Measurements from ENCODE around the gene PCCA.
A peak's percentile ranks its signal among the peaks of the same experiment; 100 is the strongest.

PCCA gene

GRCh38 chr13:100273552-100273951 lies 184.7 kb downstream of the PCCA start:
- TF ChIP-seq GATA3 (IDR thresholded peaks at IDR 0.05; ENCODE audit: low read depth, low read length), result no peak
- TF ChIP-seq GATA2 (IDR thresholded peaks at IDR 0.05; ENCODE audit: low read depth, low read length), result no peak

- TF ChIP-seq GATA2 (IDR thresholded peaks at IDR 0.05; ENCODE audit: low read depth, low read length) (no peak), GATA3 (IDR thresholded peaks at IDR 0.05; ENCODE audit: low read depth, low read length) (no peak)
Measured at GRCh38 chr13:100274942-100275506, 186.1 kb downstream of the PCCA start.

GRCh38 chr13:100275746-100276145 lies 186.9 kb downstream of the PCCA start:
- no peak for TF ChIP-seq GATA3 (IDR thresholded peaks at IDR 0.05; ENCODE audit: low read depth, low read length)
- no peak for TF ChIP-seq GATA2 (IDR thresholded peaks at IDR 0.05; ENCODE audit: low read depth, low read length)

GRCh38 chr13:100280681-100281080 lies 191.8 kb downstream of the PCCA start:
- TF ChIP-seq GATA2 (IDR thresholded peaks at IDR 0.05; ENCODE audit: low read depth, low read length), result no peak
- no peak for TF ChIP-seq GATA3 (IDR thresholded peaks at IDR 0.05; ENCODE audit: low read depth, low read length)

- TF ChIP-seq GATA2 (IDR thresholded peaks at IDR 0.05; ENCODE audit: low read depth, low read length) (no peak), GATA3 (IDR thresholded peaks at IDR 0.05; ENCODE audit: low read depth, low read length) (no peak)
Measured at GRCh38 chr13:100290165-100290801, 201.4 kb downstream of the PCCA start.

GRCh38 chr13:100291624-100292023 lies 202.7 kb downstream of the PCCA start:
- TF ChIP-seq GATA3 (IDR thresholded peaks at IDR 0.05; ENCODE audit: low read depth, low read length), result no peak
- TF ChIP-seq GATA2 (IDR thresholded peaks at IDR 0.05; ENCODE audit: low read depth, low read length), result no peak

- no peak for TF ChIP-seq GATA3 (IDR thresholded peaks at IDR 0.05; ENCODE audit: low read depth, low read length)
- TF ChIP-seq GATA2 (IDR thresholded peaks at IDR 0.05; ENCODE audit: low read depth, low read length), result no peak
Measured at GRCh38 chr13:100297413-100297812, 208.5 kb downstream of the PCCA start.

GRCh38 chr13:100298116-100298681 lies 209.3 kb downstream of the PCCA start:
- TF ChIP-seq GATA2 (IDR thresholded peaks at IDR 0.05; ENCODE audit: low read depth, low read length), result no peak
- no peak for TF ChIP-seq GATA3 (IDR thresholded peaks at IDR 0.05; ENCODE audit: low read depth, low read length)

- no peak for TF ChIP-seq GATA3 (IDR thresholded peaks at IDR 0.05; ENCODE audit: low read depth, low read length)
- no peak for TF ChIP-seq GATA2 (IDR thresholded peaks at IDR 0.05; ENCODE audit: low read depth, low read length)
Measured at GRCh38 chr13:100298691-100299090, 209.8 kb downstream of the PCCA start.

- TF ChIP-seq GATA3 (IDR thresholded peaks at IDR 0.05; ENCODE audit: low read depth, low read length) (peak; percentile 61; the same call in 1 of the 2 replicates), GATA2 (IDR thresholded peaks at IDR 0.05; ENCODE audit: low read depth, low read length) (no peak; the same call in 1 of the 2 replicates)
Measured at GRCh38 chr13:100300243-100300642, 211.3 kb downstream of the PCCA start.

GRCh38 chr13:100300708-100301107 lies 211.8 kb downstream of the PCCA start:
- TF ChIP-seq GATA2 (IDR thresholded peaks at IDR 0.05; ENCODE audit: low read depth, low read length), result peak; percentile 30; the same call in 1 of the 2 replicates
- TF ChIP-seq GATA3 (IDR thresholded peaks at IDR 0.05; ENCODE audit: low read depth, low read length), result no peak

GRCh38 chr13:100301418-100301817 lies 212.5 kb downstream of the PCCA start:
- TF ChIP-seq GATA2 (IDR thresholded peaks at IDR 0.05; ENCODE audit: low read depth, low read length) (no peak), GATA3 (IDR thresholded peaks at IDR 0.05; ENCODE audit: low read depth, low read length) (no peak)

GRCh38 chr13:100302391-100302790 lies 213.5 kb downstream of the PCCA start:
- TF ChIP-seq GATA3 (IDR thresholded peaks at IDR 0.05; ENCODE audit: low read depth, low read length), result no peak
- no peak for TF ChIP-seq GATA2 (IDR thresholded peaks at IDR 0.05; ENCODE audit: low read depth, low read length)

GRCh38 chr13:100304229-100304628 lies 215.3 kb downstream of the PCCA start:
- TF ChIP-seq GATA2 (IDR thresholded peaks at IDR 0.05; ENCODE audit: low read depth, low read length), result no peak
- TF ChIP-seq GATA3 (IDR thresholded peaks at IDR 0.05; ENCODE audit: low read depth, low read length), result no peak

GRCh38 chr13:100305398-100305797 lies 216.5 kb downstream of the PCCA start:
- TF ChIP-seq GATA3 (IDR thresholded peaks at IDR 0.05; ENCODE audit: low read depth, low read length) (no peak), GATA2 (IDR thresholded peaks at IDR 0.05; ENCODE audit: low read depth, low read length) (no peak)

Data from SH-SY5Y (cell line).